Activated CD8-positive, alpha-beta memory T cell treated with anti-CD3 and anti-CD28 coated beads for 36 hours (primary cell): ENCODE results near the gene GIGYF1. TPM values are rescaled to one million over a fixed set of nuclear protein-coding genes. Genes with fewer than 3 reads are reported as not detected.
"Not testable (repeated sequence)": the region's sequence is repeated elsewhere in the genome, so short reads cannot be mapped to it uniquely, and the experiment has no call there.

Source experiments
- CTCF ChIA-PET: fragments of 350-600 bp; sonication (Branson Sonifier 250); formaldehyde crosslinking; loops from one replicate; lab custom pipeline; 2021; ENCODE audit warnings: antibody characterized with exemption; lab: Charles Lee
- POLR2A ChIA-PET: fragments of 350-600 bp; sonication (Branson Sonifier 250); formaldehyde crosslinking; loops from one replicate; lab custom pipeline; 2021; ENCODE audit warnings: antibody characterized with exemption; lab: Charles Lee
- total RNA-seq, 2 experiments: library from RNA; stranded (reverse); gene quantifications; one replicate each; pipeline ENCODE4 v1.2.3, GENCODE V29; 2021

Gene GIGYF1
- total RNA-seq, 2 experiments from 2014 or later = 47.8 to 48.6 TPM

DNA sequence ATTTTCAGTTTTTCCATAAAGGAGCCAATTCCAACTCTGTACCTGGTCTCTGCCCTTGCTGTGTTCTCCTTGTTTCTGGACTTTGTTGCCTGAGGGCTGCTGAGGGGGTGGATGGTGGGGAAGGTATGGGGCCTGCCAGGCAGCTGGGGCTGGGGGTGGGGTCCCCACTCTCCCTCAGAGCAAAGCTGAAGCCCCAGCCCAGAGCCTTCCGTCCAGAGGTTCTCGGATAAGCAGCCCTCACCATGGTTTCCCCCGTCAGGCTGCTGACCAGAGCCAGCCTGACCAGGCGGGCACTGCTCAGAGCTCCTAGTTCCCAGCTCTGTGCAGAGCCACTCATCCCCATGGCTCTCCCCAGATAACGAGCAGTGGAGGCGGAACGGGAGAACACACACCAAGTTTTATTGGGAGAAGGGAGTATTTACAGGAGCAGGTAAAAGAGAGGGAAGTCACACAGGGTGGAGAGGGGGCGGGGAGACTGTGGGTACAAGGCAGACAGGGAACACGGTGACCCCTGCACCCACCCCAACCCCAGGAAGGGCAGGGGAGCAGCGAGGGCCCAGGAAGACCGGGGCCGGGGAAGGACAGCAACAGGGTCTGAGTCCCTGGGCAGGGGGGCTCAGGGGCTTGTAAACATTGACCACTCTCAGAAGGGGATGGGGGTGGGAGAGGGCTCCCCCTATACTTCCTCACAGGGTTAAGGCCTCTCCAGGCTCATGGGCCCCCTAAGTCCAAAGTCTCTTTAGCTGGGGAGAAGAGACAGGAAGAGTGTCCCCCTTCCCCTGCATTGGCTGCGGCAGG lies 14.7 kb downstream of the GIGYF1 start:
- CTCF ChIA-PET = interaction anchor here (2.4 to 9.2 kb wide), 3 partner anchors 12 to 66 kb away, joined by 7 to 68 read pairs (median 21); partner anchors contain the start of gene MOSPD3
- POLR2A ChIA-PET = no interaction called here

DNA sequence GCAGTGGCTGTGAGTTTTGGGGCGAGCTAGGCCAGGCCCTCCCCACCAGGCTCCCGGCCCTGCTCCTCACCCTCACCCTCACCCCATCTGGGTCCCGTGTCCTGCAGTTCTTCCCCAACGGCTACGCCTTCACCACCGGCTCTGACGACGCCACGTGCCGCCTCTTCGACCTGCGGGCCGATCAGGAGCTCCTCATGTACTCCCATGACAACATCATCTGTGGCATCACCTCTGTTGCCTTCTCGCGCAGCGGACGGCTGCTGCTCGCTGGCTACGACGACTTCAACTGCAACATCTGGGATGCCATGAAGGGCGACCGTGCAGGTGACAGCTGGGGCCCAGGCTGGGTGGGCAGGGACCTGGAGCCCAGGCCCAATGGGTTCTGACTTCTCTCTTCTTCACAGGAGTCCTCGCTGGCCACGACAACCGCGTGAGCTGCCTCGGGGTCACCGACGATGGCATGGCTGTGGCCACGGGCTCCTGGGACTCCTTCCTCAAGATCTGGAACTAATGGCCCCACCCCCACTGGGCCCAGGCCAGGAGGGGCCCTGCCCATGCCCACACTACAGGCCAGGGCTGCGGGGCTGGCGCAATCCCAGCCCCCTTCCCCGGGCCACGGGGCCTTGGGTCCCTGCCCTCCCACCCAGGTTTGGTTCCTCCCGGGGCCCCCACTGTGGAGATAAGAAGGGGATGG lies 15.6 kb downstream of the GIGYF1 start:
- ChIA-PET POLR2A (no interaction called here), CTCF (interaction anchor here (0.5 to 9.2 kb wide), 4 partner anchors 13 to 220 kb away, joined by 3 to 68 read pairs (median 14); partner anchors contain the start of gene MOSPD3)

- POLR2A ChIA-PET = interaction anchor here (0.7 kb wide), 1 partner anchor 136 kb away, joined by 3 read pairs; no protein-coding TSS in a partner anchor
- CTCF ChIA-PET = interaction anchor here (0.5 to 9.2 kb wide), 5 partner anchors 8 to 219 kb away, joined by 3 to 68 read pairs (median 3); partner anchors contain the start of genes MOSPD3 and SLC12A9
Observed at GRCh38 chr7:100677308-100678267, 16.5 kb downstream of the GIGYF1 start.

DNA sequence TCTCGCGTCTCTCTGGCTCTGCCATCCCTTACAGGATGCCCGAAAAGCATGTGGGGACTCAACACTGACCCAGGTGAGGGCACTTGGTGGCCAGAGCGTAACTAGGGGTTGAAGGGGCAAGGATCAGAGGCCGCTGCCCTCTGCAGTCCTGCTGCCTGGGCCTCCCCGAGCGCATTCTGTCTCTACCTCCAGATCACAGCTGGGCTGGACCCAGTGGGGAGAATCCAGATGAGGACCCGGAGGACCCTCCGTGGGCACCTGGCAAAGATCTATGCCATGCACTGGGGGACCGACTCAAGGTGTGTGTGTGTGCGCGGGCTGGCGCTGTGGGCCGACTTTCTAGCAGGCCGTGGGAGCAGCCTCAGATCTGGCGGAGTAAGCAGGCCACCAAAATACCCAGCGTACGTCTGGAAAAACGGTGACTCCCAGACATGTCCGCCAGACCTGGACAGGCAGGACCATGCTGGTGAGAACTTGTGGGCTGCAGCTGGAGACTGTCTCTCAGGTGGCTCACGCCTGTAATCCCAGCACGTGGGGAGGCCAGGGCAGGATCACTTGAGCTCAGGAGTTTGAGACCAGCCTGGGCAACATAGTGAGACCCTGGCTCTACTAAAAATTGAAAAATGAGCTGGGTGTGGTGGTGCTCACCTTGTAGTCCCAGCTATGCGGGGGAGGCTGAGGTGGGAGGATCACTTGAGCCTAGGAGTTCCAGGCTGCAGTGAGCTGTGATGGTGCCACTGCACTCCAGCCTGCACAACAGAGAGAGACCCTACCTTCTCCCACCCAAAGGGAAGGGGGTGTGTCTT lies 17.3 kb downstream of the GIGYF1 start:
- CTCF ChIA-PET = interaction anchor here (1.1 to 9.2 kb wide), 3 partner anchors 9 to 176 kb away, joined by 3 to 68 read pairs (median 3); partner anchors contain the start of gene SLC12A9
- POLR2A ChIA-PET = interaction anchor here (1.0 to 1.1 kb wide), 2 partner anchors 29 to 90 kb away, joined by 3 to 5 read pairs; partner anchors contain the start of gene FBXO24

GRCh38 chr7:100675581-100676350 lies 18.3 kb downstream of the GIGYF1 start:
- ChIA-PET CTCF (interaction anchor here (1.5 to 9.2 kb wide), 2 partner anchors 16 to 177 kb away, joined by 3 to 68 read pairs; partner anchors contain the start of gene SLC12A9), POLR2A (interaction anchor here (0.6 to 1.3 kb wide), 4 partner anchors 30 to 153 kb away, joined by 3 to 6 read pairs (median 4); partner anchors contain the start of genes FBXO24 and POP7)

DNA sequence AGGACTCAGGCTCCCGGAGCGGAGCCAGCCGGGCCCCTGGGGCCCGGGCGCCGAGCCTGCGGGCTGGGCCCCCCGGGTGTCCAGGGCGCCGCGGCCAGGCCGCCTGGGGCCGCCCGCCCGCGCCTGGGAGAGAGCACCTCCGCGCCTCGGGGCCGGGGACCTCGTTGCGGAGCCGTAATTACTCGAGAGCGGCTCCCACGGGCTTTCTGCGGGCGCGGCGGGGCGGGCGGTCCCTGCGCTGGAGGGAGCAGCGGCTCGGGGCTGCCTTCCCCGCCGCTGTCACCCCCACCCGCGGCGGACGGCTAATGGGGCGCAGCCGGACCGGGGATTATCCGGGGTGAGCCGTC lies 19.0 kb downstream of the GIGYF1 start:
- POLR2A ChIA-PET = interaction anchor here (0.6 to 1.3 kb wide), 3 partner anchors 30 to 154 kb away, joined by 3 to 6 read pairs (median 4); partner anchors contain the start of gene POP7
- CTCF ChIA-PET = interaction anchor here (0.6 to 9.2 kb wide), 6 partner anchors 16 to 1334 kb away, joined by 3 to 68 read pairs (median 4); partner anchors contain the start of genes FBXO24, LRCH4 and POP7

DNA sequence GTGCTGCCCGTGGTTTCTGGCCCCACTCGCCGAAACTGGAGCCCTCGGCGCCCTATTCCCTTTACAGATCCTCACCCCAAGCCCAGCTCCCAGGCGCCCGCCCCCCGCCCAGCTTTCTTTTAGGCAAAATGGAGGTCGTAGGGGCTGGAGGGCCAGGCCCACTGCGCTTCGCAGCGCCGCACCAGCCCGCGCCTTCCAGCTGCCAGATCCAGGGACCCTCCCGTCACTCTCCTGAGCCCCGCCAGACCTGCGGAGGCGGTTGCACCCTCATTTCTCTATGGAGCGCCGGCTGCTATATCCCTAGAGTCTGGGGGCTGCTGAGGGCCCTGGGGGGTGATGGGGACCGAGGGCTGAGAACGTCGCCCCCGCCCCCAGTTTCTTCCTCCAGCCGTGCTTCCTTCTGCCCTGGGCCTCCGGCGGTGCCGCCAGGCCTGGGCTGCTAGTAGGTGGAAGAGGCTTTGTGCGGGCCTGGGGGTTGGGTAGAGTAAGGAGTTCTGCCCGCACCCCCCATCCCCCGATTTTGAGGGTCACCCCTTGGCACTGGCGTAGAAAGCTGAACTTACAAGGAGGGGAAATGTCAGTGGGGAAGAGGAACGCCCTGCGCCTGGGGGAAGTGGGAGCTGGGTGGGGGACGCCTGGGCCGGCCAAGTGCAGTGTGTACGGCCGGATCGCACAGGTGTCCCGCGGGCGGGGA lies 19.5 kb downstream of the GIGYF1 start:
- ChIA-PET CTCF (interaction anchor here (0.6 to 9.2 kb wide), 6 partner anchors 17 to 1333 kb away, joined by 3 to 68 read pairs (median 4); partner anchors contain the start of genes FBXO24, LRCH4 and POP7), POLR2A (interaction anchor here (0.7 to 1.3 kb wide), 3 partner anchors 31 to 497 kb away, joined by 3 to 6 read pairs (median 3); partner anchors contain the start of genes GPC2 and POP7)

GRCh38 chr7:100673942-100674410 lies 20.1 kb downstream of the GIGYF1 start:
- CTCF ChIA-PET = interaction anchor here (1.1 to 9.2 kb wide), 3 partner anchors 17 to 41 kb away, joined by 3 to 68 read pairs (median 5); partner anchors contain the start of gene POP7
- POLR2A ChIA-PET = interaction anchor here (0.7 kb wide), 1 partner anchor 497 kb away, joined by 3 read pairs; the partner anchor contains the start of gene GPC2

DNA sequence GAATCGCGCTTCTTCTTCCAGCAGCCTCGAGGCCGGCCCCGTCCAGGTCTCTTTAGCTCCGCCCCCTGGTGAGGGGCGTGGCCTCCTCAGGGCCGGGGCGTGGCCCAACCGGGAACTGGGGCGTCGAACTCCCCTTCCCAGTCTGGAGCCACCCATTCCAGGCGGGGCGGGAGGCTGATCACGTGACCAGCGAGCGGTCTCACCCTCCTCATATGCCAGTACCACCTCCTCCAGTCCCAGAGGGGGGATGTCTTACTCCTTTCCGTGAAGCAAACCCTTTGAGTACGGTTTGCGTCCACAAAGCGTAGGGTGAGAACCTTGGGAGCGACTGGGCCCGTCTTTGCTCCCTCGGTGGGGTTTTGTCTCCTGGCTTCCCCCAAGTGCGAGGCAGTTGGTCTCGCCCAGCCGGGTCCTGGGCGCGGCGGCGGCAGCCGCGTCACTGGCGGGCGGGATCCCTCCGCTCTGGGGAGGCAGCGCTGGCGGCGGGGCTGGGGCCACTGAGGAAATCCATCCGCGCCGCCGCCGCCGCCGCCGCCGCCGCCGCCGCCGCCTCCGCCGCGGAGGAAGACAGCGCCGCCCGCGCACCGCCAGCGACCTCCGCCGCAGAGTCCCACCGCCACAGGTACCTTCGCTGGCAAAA lies 20.6 kb downstream of the GIGYF1 start, which contains the start of gene GNB2:
Gene GNB2, plus strand, starts transcription at position 439 of the 640 bp plus-strand sequence. CDS start 2,526 bp downstream, outside the sequence.
- POLR2A ChIA-PET = interaction anchor here (0.6 to 0.9 kb wide), 5 partner anchors 32 to 571 kb away, joined by 3 to 6 read pairs (median 3); partner anchors contain the start of genes FBXO24 and MOSPD3
- CTCF ChIA-PET = interaction anchor here (0.6 to 1.5 kb wide), 4 partner anchors 18 to 87 kb away, joined by 3 to 7 read pairs (median 5); partner anchors contain the start of genes FBXO24 and LRCH4

- ChIA-PET POLR2A (interaction anchor here (0.7 kb wide), 1 partner anchor 280 kb away, joined by 14 read pairs; no protein-coding TSS in a partner anchor), CTCF (no interaction called here)
Observed at GRCh38 chr7:100671353-100672327, 22.4 kb downstream of the GIGYF1 start.

GRCh38 chr7:100670074-100670473 lies 24.0 kb downstream of the GIGYF1 start:
- ChIA-PET POLR2A (no interaction called here), CTCF (no interaction called here)

GRCh38 chr7:100669106-100669505 lies 24.9 kb downstream of the GIGYF1 start:
- POLR2A ChIA-PET = interaction anchor here (0.6 kb wide), 1 partner anchor 40 kb away, joined by 3 read pairs; no protein-coding TSS in a partner anchor
- CTCF ChIA-PET = not testable (repeated sequence)

- POLR2A ChIA-PET = interaction anchor here (0.6 kb wide), 1 partner anchor 51 kb away, joined by 4 read pairs; no protein-coding TSS in a partner anchor
- CTCF ChIA-PET = interaction anchor here (1.0 kb wide), 1 partner anchor 63 kb away, joined by 3 read pairs; no protein-coding TSS in a partner anchor
Observed at GRCh38 chr7:100668069-100668449, 26.0 kb downstream of the GIGYF1 start.
